ENCODE results near the gene ZIC2.
A peak's percentile ranks its signal among the peaks of the same experiment; 100 is the strongest.

The ZIC2 gene

DNA sequence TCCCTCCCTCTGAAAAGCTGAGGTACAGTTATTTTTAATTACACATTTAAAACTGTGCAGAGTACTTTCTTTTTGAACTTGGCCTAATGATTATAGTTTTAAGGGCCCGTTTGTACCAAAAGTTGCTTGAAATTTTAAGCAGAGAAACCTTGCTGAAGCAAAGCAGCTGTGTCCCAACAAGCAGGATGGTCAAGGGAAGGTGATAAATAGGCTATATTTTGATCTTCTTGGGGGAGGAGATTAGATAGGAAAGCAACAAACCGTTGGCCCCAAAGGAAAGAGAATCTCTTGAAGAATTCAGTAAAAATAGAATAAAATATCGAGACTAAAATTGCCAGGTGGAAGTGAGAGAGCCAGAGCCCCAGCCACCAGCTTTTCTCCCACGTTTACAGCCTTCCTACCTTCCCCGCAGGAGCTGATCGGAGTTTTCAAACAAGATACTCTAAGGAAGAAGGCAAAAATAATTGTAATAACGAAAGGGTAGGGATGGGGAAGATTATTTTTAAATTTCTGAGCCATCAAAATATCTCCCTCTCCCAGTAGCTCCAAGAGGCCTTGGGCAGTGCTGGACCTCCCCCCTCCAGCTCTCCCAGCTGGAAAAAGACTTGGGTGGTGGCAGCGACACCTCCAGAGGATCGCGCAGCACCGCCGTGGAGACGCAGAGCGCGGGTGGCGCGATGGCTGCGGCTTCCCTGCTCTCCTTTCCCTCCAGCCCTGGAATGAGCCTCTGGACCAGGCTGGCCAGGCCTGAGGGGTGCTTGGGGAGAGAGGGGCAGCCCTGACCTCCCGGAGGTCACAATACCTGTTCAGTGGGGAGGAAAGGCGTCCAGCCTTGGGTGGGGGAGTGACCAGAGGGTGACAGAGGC, 5.8 kb downstream of the ZIC2 start:
- no peak for DNase-seq

GRCh38 chr13:99988529-99989275, 7.1 kb downstream of the ZIC2 start:
- no peak for DNase-seq

DNA sequence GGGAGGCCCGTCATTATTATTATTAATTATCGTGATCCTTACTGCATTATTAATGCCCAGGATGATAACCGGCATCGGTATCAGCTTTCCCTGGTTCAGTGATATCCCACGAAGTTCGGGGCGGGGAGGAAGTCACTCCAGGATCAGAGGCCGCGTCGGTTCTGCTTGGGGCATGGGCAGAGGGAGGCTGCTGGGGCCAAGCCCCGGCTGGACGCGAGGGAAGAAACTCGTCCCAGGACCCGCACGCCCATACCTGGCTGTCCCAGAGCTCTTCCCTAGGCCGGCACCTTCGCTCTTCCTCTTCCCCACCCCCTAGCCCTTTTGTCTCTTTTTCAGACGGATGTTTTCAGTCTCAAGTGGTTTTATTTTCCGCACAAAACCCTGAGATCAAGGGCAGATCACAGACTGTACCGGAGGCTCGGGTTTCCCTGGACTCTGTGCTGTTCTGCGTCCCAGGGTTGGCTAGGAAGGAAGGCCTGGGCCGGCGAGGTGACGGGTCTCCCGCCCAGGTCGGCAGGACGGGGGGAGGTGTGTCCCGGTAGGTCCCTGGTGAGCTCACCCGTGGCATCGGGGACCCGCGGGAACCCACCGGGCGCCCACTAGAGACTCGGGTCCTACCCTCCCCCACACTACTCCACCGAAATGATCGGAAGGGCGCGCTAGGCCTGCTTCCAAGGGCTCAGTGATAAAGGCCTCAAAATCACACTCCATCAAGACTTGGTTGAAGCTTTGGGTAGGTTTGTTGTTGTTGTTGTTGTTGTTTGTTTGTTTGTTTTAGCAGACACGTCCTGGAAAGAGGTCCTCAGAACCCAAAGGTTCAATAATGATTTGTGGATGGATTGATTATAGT, 7.9 kb downstream of the ZIC2 start:
- no peak for DNase-seq

- no peak for DNase-seq
These were observed 8.8 kb downstream of the ZIC2 start for GRCh38 chr13:99990126-99990977.

- DNase-seq: no peak
These were observed 9.6 kb downstream of the ZIC2 start for GRCh38 chr13:99991013-99991827.

GRCh38 chr13:99991828-99992775, 10.5 kb downstream of the ZIC2 start:
- no peak for DNase-seq

GRCh38 chr13:99992949-99993351, 11.4 kb downstream of the ZIC2 start:
- no peak for DNase-seq

- no peak for DNase-seq
These were observed 12.4 kb downstream of the ZIC2 start for GRCh38 chr13:99993660-99994637.

DNA sequence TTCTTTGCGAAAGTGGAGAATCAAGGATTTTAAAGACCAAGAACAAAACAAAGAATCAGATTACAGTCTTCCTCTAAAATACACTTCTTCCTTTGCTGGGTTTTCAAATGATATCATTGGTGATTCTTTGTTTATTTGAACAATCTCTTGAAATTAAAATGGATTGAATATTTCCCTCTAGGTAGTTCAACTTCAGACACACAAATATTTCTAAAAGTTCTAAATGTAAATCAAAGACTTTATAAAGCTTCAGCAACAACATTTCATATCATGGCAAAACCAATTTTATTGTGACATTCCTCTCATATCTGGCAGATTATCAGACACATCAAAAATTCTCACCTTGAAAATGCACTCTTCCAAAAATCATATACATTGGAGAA, 13.0 kb downstream of the ZIC2 start:
- DNase-seq: no peak

- no peak for DNase-seq
These were observed 13.6 kb downstream of the ZIC2 start for GRCh38 chr13:99995104-99995588.

- peak; percentile 52 to 66 for DNase-seq
These were observed 14.2 kb downstream of the ZIC2 start for GRCh38 chr13:99995589-99996380.

- peak; percentile 93 for DNase-seq
These were observed 14.9 kb downstream of the ZIC2 start for GRCh38 chr13:99996381-99996973.

- DNase-seq: no peak
These were observed 16.2 kb downstream of the ZIC2 start for GRCh38 chr13:99997702-99998214.

GRCh38 chr13:99998261-99998660, 16.7 kb downstream of the ZIC2 start:
- DNase-seq: no peak

- no peak for DNase-seq
These were observed 33.0 kb downstream of the ZIC2 start for GRCh38 chr13:100014621-100015020.

DNA sequence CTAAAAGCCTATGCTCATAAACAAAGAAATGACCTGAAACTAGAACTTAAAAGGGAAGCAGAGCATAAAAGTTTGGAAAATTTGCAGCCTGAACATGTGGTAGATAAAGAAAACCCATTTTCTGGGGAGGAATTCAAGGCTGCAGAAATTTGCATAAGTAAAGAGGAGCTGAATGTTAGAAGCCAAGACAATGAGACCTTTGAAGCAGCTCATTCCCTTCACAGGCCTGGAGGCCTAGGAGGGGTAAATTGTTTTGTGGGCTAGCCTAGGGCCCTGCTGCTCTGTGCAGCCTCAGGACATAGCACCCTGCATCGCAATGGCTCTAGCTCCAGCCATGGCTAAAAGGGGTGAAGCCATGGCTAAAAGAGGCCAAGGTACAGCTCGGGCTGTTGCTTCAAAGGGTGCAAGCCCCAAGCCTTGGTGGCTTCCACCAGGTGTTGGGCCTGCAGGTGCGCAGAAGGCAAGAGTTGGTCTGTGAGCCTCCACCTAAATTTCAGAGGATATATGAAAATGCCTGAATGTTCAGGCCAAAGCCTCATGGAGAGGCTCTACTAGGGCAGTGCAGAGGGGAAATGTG, 38.3 kb downstream of the ZIC2 start:
- no peak for DNase-seq

- DNase-seq: no peak
These were observed 41.2 kb downstream of the ZIC2 start for GRCh38 chr13:100022798-100023197.
